ENCODE data around the gene KRT81. TPM values are rescaled to one million over a fixed set of nuclear protein-coding genes. Genes with fewer than 3 reads are reported as not detected.
"Not testable (repeated sequence)": the region's sequence is repeated elsewhere in the genome, so short reads cannot be mapped to it uniquely, and the experiment has no call there.

Gene KRT81
- total RNA-seq, 2 experiments from 2014 or later = not detected

- peaks cover 6% of the 10 kb centered on the region for H3K4me1 Mint-ChIP-seq (ENCODE audit: low read depth)
- ChIA-PET CTCF (no interaction called here), POLR2A (no interaction called here)
- no peak overlapping the region for H3K4me3 Mint-ChIP-seq
- peaks cover 69% of the 10 kb centered on the region for H3K27me3 Mint-ChIP-seq
- no peak overlapping the region for H3K4me3 ChIP-seq (ENCODE audit: low read length)
- no peaks in the 10 kb centered on the region for H3K9me3 Mint-ChIP-seq
- H3K36me3 ChIP-seq (ENCODE audit: insufficient read depth, low read length) = no peaks in the 10 kb centered on the region
- no peak overlapping the region for H3K27ac Mint-ChIP-seq
- H3K36me3 Mint-ChIP-seq (ENCODE audit: low read depth) = no peaks in the 10 kb centered on the region
- intact Hi-C loops (cut with DNase I, micrococcal nuclease) = loop anchor here in 1 of 2 experiments (2.0 kb wide), 1 partner anchor 53 kb away; no protein-coding TSS in a partner anchor
- peaks cover 0 to 8% of the 10 kb centered on the region in 2 experiments for H3K9me3 ChIP-seq (ENCODE audit: control insufficient read depth in 1 of 2, insufficient read depth in 1 of 2, low read length in 2 of 2)
- no peak for TF ChIP-seq CTCF (IDR thresholded peaks at IDR 0.05)
- DNase-seq (no peak), ATAC-seq (ENCODE audit: poor library complexity) (no peak)
- no peak overlapping the region for H3K27ac ChIP-seq (ENCODE audit: low read depth in 1 of 2, low read length in 2 of 2)
- H3K27me3 ChIP-seq (ENCODE audit: control insufficient read depth in 1 of 2, insufficient read depth in 2 of 2, low read length in 2 of 2) = peaks cover 24 to 37% of the 10 kb centered on the region in 2 experiments
- H3K4me1 ChIP-seq (ENCODE audit: insufficient read depth, low read length) = peaks cover 15% of the 10 kb centered on the region
Observed at GRCh38 chr12:52253391-52254179, 37.7 kb downstream of the KRT81 start.

- ChIA-PET CTCF (no interaction called here), POLR2A (no interaction called here)
- no peaks in the 10 kb centered on the region for H3K36me3 ChIP-seq (ENCODE audit: insufficient read depth, low read length)
- no peak for ATAC-seq (ENCODE audit: poor library complexity)
- peaks cover 23 to 34% of the 10 kb centered on the region in 2 experiments for H3K27me3 ChIP-seq (ENCODE audit: control insufficient read depth in 1 of 2, insufficient read depth in 2 of 2, low read length in 2 of 2)
- Mint-ChIP-seq H3K9me3 (no peaks in the 10 kb centered on the region), H3K36me3 (ENCODE audit: low read depth) (no peaks in the 10 kb centered on the region), H3K27me3 (peaks cover 71% of the 10 kb centered on the region), H3K4me3 (no peak overlapping the region), H3K27ac (no peak overlapping the region), H3K4me1 (ENCODE audit: low read depth) (peaks cover 6% of the 10 kb centered on the region)
- no peak for TF ChIP-seq CTCF (IDR thresholded peaks at IDR 0.05)
- peaks cover 0 to 8% of the 10 kb centered on the region in 2 experiments for H3K9me3 ChIP-seq (ENCODE audit: control insufficient read depth in 1 of 2, insufficient read depth in 1 of 2, low read length in 2 of 2)
- no peak overlapping the region for H3K27ac ChIP-seq (ENCODE audit: low read depth in 1 of 2, low read length in 2 of 2)
- intact Hi-C loops (cut with DNase I, micrococcal nuclease) = loop anchor here in 1 of 2 experiments (2.0 kb wide), 1 partner anchor 54 kb away; no protein-coding TSS in a partner anchor
- H3K4me1 ChIP-seq (ENCODE audit: insufficient read depth, low read length) = peaks cover 13% of the 10 kb centered on the region
- no peak for DNase-seq
- H3K4me3 ChIP-seq (ENCODE audit: low read length) = no peak overlapping the region
Observed at GRCh38 chr12:52252728-52253343, 38.5 kb downstream of the KRT81 start.

- H3K27ac ChIP-seq (ENCODE audit: low read depth in 1 of 2, low read length in 2 of 2); H3K9me3 Mint-ChIP-seq; H3K4me3 Mint-ChIP-seq; H3K36me3 ChIP-seq (ENCODE audit: insufficient read depth, low read length); H3K4me3 ChIP-seq (ENCODE audit: low read length); POLR2A ChIA-PET; ATAC-seq (ENCODE audit: poor library complexity); DNase-seq; H3K27ac Mint-ChIP-seq; H3K9me3 ChIP-seq (ENCODE audit: control insufficient read depth in 1 of 2, insufficient read depth in 1 of 2, low read length in 2 of 2); H3K4me1 Mint-ChIP-seq (ENCODE audit: low read depth); H3K36me3 Mint-ChIP-seq (ENCODE audit: low read depth): not testable (repeated sequence)
- H3K27me3 Mint-ChIP-seq = peaks cover 71% of the 10 kb centered on the region
- Histone ChIP-seq H3K27me3 (ENCODE audit: control insufficient read depth in 1 of 2, insufficient read depth in 2 of 2, low read length in 2 of 2) (peaks cover 19 to 28% of the 10 kb centered on the region in 2 experiments), H3K4me1 (ENCODE audit: insufficient read depth, low read length) (peaks cover 13% of the 10 kb centered on the region)
- CTCF ChIA-PET = interaction anchor here (0.7 to 0.8 kb wide), 2 partner anchors 24 to 27 kb away, joined by 3 read pairs; no protein-coding TSS in a partner anchor
- intact Hi-C loops (cut with DNase I, micrococcal nuclease) = loop anchor here in 1 of 2 experiments (2.0 kb wide), 1 partner anchor 55 kb away; no protein-coding TSS in a partner anchor
Observed at GRCh38 chr12:52252175-52252615, 39.1 kb downstream of the KRT81 start.
